NCI-H2029 treated with DMSO at 0.1 percent for 48 hours (cell line): Measurements from ENCODE around the gene GNA12.

Experiments
- DNase-seq: peaks from one replicate; lab custom pipeline; 2025; lab: John Stamatoyannopoulos, UW

The GNA12 gene

DNA sequence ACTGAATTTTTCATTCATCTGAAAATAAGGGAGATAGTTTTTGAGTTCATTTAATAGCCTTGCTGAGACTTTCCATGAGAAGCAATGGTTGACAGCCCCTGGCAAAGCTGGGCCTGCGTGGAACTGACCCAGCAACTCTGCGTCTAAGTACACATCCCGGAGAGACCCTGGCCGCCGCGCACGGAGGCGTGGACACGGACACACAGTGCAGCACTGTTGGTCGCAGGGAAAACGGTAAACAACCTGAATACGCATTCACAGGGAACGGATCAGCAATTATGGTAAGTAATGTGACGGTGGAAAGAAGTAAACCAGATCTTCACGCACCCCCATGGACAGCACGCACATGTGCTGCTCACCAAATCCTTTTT lies 28.2 kb downstream of the GNA12 start:
- no peak for DNase-seq

DNA sequence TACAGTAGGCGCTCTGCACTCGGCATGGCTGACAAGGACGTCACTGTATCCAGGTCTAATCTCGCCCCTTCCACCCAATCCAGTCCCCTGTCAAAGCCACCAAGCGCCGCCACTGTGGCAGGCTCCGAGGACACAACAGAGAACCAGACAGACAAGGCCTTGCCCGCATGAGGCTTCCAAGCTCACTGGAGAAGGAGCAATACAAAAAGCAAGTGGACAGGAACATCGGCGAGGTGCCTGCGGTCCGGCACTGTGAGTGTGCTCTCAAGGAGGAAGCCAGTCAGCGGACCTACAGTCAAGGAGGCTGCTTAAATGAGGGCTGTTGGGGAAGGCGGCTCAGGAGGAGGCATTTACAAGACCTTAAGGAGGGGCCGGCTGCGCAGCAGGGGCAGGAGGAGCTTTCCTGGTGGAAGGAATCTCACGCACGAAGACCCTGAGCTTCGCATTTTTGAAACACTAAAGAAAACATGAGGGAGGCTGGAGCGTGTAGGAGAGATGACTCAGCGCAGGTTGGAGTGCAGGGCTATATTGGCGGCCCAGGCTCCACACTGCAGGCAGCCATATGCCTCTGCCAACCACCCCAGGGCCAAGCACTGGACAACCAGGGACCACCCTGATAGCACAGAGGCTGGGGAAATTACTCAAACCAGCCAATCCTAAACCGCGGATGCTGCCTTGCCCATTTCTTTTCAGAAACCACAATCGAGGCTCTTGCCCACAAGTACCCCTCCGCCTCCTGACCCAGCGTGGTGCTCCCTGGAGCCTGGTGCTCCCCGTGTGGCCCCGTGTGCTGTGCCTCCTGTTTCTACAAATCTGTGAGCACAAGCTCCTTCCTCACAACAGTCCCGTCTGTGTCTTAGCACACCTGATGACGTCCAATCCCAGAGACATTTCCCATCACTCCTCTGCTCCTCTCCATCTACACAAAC lies 28.9 kb downstream of the GNA12 start:
- DNase-seq, result no peak

DNA sequence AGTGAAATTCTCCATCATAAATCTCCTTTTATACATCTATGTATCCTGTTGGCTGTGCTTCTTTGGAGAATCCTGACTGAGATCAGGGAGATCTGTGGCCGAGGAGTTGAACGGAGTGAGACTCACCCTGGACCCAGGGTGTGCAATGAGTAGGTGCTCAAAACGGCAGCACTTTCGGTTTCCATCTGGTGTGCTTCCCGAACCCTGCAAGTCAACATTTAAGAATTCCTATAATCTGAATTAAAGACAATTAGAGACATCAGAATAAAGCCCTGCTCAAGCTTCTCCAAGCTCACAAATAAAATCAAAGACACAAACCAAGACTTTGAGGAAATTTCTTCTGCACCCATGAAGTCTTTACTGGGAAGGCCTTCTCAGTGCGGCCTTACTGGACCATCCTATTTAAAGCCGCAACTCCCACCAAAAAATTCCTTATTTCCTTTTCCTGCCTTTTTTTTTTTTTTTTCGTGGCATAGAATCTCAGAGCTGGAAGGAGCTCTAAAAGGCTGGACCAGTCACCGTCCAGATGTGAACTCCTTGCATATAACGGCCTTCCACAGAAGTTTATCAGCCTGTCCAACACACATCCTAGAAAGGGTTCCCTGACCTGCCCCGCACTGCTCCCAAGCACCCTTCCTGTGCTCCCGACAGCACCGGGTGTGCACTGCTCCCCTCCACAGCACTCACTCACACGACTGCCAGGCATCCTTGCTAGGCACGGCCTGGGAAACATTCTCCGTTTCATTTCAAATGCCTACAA lies 29.7 kb downstream of the GNA12 start:
- DNase-seq, result no peak

DNA sequence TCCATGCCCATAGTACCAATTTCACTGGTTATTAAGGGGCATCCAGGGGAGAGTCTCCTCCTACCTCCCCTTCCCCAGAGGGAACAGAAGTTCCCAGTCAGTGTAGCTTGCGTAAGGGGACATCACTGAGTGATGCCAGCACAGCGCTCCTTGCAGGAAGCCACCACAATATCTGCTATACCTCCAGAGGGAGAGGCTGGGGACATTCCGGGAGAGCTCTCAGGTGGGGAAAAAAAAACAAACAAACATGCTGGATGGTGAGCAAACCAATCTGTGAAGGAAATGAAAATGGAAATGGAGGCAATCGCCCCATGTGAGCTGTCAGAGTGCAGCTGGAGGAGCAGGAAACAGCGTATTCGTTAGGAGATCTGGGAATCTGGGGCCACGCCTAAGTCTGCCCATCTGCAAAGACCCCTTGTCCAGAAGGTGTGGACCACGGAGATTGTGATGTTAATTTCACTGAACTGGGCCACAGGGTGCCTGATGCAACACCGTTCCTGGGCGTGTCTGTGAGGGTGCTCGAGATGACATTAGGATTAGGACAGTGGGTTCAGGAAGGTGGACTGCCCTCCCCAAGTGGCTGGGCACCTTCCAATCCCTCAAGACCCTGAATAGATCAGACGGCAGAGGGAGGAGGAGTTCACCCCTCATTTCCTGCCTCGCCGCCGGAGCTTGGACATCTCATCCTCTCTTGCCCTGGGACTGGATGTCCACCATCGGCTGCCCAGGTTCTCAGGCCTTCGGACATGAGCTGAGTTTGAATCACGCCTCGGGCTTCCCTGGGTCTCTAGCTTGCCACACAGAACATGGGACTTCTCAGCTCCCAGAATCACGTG lies 30.5 kb downstream of the GNA12 start:
- DNase-seq, result no peak

DNA sequence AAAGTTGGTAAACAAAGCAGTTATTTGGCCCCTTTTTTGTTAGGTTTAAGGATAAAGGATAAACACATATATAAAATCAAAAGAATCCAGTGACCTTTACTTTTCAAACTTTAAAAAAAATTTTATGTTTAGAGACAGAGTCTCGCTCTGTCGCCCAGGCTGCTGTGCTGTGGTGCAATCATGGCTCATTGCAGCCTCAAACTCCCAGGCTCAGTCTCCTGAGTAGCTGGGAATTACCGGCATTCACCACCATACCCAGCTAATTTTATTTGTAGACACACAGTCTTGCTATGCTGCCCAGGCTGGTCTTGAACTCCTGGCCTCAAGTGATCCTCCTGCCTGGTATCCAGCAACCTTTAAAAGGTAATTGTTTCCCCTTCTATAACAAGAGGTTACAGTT lies 31.3 kb downstream of the GNA12 start:
- DNase-seq, result no peak

DNA sequence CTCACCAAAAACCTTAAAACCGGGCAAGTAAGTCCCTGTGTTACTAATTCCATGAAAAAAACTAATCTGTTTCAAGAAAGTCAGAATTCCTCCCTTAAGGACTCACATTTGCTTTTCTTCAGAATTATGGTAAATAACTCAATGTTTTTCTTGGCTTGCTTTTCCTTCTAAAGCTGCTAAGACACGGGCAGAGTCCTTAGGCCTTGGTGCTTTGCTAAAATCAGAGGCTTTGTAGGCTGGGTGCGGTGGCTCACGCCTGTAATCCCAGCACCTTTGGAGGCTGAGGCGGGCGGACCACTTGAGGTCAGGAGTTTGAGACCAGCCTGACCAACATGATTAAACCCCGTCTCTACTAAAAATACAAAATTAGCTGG lies 32.0 kb downstream of the GNA12 start:
- DNase-seq, result no peak

DNA sequence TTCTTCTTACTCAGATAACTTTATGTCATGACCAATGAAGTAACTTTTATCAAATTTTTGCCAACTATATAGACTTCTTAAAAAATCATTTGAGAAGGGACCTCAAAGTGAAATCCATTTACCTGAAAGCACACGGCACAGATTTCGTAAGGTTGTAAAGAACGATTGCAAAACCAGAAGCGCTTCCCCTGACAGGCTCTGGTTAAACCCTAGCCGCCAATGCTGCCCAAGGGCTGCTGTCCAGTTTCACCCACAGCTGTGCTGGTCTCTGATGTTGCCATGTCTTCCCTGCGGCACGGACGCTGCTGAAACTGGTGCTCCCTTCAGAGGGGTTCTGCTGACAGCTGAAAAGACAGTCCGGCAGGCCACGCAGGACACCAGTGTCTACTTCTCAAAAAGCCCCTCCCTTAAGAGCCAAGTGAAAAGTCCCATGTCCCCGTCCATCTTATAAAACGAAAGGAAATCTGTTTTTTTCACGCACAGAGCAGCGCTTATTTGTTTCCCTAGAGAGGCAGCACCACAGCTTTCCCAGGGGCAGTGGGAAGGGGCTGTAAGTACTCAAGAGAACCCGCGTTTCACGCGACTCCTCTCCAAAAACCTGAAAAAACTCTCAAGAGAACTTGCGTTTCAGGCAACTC lies 32.5 kb downstream of the GNA12 start:
- DNase-seq, result no peak

DNA sequence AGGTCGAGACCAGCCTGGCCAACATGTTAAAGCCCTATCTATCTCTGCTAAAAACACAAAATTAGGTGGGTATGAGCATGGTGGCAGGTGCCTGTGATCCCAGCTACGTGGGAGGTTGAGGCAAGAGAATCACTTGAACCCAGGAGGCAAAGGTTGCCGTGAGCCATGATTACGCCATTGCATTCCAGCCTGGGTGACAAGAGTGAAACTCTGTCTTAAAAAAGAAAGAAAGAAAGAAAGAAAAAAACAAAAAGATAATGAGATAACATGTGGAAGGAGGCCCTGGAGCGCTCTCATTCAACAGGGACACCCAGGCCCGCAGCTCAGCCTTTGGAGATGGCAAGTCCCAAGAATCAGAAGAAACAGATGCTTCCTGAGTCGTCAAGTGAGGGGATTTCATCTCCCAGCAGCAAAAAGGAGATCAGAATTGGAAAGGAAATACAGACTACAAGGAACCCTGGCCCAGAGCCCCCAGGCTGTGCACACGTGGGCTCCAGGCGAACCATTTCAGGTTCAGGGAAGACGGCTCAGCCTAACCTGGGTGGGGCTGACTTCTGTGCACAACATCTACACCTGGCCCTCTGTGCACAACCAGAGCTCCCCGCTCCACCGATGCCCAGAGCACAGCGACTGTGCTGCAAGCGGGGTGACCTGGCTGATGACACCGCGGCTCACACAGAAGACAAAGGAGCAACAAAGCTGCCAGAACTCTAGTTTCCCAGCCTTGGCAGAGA lies 33.3 kb downstream of the GNA12 start:
- DNase-seq, result no peak

DNA sequence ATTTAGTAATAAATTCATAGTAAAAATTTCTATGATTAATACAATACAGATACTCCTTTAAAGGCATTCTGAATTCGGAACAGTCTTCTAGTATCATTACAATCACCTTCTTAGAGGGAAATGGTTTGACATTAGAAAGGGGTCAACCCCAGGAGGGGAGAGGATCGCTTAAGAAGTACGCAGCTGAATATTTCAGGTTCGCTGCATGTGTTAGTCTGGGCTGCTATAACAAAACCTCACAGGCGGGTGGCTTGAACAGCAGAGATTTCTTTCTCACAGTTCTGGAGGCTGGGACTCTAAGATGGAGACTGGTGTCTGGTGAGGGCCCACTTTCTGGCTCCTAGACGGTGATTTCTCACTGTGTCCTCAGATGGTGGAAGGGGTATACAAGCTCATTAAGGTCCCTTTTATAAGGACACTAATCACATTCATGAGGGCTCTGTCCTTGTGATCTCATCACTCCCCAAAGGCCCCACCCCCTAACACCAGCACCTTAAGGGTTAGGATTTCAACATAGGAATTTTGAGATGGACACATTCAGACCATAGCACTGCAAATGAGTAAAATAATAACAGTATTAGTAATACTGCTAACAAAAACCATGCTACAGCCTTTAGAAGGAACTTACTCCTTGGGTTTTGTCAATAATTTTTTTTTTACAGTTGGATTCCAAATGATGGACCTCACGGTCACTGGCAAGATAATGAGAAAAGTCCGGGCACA lies 34.0 kb downstream of the GNA12 start:
- no peak for DNase-seq

DNA sequence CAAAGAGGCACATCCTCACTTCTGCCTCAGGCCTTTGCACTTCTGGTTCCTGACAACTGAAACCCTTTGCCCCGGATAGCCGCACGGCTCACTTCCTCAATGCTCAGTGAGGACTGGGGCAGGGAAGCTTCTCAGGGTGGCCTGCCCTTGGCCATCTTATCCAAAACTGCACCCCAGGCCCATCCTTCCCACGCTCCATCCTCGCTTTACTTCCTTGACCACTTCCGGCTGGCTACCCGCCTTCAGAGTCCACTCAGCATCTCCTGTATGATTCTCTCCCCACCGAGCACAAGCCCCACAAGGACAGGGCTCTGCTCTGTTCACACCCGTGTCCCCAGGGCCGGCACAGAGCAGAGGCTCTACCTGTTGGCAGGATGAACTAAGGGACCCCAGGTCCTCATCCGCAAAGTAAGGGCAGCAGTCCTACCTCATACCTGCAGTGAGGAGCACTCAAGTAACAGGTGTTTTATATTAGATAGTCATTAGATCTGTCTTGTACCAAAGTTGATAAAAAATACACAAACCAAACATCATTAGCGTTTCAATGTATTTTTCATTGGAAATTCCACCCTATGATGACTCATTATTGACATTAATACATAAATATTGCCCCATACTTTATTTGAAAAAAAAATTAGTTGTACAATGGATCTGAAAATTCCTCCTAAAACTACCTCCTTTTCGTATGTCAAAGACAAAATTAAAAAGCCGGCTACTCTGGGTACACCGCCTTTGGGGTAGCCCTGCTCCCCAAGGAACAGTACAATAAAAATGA lies 35.0 kb downstream of the GNA12 start:
- no peak for DNase-seq

DNA sequence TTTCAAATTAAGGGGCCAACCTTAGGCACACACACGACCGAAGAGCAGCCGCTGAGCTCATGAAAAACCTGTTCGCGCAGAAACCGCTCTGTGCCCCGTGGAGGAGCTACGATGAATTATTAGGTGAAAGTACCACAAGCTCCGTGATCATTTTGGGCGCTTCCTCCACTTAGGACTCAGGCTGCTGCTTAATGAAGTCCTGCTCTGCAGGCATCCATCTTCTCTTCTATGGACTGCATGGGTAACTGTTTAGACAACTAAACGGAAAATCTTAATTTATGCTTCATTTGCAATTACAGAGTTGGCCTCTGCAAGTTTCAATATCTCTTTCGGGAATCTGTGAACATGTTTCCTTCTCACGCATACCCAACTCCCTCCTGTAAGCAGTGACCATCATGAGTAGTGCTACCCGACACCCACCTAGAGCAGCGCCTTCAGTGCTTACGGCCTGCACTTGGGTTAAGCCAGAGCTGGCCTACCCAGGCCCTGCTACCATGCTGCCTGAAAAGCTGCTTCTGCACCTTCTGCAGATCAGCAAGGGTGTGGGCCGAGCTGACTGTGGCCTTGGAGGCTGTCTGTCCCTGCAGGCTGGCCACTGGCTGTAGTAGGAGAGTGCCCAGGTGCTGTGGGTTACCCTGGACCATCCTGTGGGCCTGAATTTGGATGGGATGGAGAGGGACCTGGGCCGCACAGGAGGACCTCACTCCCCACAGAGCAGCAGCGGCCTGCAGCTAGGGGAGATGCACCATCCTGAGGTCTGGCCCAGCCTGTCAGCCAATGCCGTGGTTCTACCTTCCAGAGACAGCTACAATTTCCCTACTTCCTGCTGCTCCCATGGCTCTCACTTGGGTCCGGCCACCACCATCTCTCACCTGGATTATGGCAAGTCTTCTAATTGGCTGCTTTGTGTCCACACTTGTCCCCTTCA lies 36.0 kb downstream of the GNA12 start:
- no peak for DNase-seq

DNA sequence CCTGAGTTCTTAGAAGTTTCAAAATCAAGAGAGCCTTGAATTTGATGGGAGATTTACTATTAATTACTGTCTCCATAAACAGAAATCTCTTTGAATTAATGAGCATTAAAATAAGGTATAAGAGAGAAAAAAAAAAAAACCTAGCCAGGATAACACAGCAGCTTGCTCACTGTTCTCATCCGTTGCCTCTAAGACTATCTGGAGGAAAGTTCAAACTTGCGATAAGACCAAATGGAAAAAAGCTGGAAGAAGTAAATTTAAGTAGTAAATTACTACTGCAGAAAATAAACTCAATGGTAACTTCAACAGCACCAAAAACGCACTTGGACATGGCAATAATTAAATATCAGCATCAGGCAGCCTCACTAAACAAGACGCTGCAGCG lies 36.7 kb downstream of the GNA12 start:
- no peak for DNase-seq

DNA sequence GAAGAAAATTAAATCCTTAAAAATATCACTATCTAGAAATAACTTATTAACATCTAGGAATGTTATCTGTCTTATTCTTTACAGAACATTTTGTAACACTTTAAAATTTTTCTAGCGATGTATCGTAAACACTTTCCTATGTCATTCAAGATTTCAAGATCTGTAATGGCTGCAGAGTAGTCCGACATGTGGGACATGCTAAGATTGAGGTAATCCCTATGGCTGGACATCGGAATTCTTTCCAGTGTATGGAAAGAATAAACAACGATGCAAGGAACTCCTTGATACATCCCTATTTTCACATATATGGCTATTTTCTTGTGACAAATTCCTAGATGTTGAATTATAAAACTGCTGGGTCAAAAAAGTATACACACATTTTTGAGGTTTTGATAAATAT lies 37.5 kb downstream of the GNA12 start:
- no peak for DNase-seq

DNA sequence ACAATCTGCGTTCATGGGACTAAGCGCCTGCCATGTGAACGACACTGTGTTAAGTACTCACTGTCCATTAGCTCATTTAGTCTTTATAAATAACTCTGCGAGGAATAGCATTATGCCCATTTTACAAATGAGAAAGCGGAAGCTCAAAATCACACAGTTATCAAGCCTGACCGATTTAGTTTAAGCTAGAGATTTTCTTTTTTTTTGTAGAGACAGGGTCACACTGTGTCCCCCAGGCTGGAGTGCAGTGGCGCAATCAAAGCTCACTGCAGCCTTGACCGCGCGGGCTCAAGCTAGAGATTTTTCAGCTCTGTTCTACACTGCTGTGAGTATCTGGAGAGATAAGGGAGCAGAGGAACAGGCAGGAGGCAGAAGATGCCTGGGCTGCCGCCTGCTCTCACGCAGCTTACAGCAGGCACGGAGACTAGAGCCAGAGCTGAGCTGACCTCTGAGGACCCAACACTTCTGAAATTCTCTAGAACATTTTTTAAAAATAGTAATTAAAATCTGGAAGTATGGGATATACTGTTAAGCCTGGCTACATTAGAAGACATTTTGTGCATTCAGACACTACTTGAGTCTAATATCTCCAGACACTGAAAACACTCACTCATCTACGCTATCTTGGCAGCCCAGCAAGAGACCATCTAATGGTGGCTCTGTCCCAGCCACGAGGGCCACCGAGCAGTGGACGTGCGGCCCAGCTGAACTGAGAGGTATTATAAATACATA lies 38.7 kb downstream of the GNA12 start:
- DNase-seq, result no peak

DNA sequence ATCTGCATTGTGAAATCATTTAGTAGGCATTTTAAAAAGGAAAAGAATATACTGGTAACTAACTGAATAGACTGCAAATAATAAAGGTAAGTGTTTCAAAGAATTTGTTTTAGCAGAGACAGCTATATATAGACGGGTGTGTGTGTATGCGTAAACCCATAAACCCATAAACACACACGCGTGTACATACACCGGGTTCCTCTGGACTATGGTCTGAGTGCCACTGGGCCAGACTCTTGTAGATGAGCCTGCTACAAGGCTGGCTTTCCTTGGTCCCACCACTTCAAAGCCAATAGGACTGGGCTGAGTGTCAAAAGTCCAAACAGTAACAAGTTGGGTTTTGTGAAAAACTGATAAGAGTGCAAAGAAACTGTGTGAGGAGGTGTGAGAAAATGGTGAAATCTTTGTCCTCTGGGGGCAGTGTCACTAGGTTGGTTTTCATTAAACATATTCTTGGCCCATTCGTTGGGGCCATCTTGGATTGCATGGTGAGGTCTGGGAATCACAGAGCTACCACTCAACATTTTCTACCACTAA lies 39.8 kb downstream of the GNA12 start:
- DNase-seq, result no peak

DNA sequence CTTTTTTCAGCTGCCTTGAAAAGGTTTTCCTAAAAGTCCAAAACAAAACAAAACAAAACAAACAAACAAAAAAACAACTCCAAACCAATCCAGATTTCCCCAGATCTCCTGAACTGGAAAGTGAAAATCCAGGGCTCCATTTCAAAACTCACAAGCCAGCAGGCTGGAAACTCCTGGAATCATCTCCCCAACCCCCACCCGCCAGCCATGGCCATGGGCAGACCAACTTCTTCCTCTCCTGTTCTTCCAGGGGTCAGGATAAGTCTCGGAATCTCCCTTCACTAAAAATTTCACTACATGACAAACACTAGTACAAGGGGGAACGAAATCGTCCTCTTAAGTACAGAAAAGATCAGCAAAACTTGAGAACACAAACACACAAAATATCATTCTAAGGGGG lies 40.4 kb downstream of the GNA12 start:
- DNase-seq, result no peak

DNA sequence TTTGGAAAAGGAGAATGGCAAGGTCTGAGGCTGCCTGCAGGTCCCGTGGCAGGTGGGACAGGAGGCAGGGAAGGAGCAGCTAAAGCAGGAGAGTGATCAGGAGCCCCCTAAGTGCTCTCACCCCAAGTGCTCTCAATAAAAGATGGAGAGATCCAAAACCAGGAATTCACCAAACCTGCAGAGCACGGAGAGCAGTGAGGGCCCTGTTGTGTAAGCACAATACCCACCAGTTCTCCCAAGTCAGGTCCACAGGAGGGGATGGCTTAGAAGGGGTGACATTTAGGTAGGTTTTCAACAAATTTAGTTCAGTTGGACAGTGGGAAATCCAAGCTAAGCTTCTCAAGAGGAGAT lies 40.8 kb downstream of the GNA12 start:
- DNase-seq, result no peak
